CD4-positive, alpha-beta T cell treated with Interleukin-15 for 4 hours (primary cell): Measurements from ENCODE around the gene NEU2.
"Not testable (repeated sequence)": the region's sequence is repeated elsewhere in the genome, so short reads cannot be mapped to it uniquely, and the experiment has no call there.

ENCODE experiments used
- DNase-seq: peaks from one replicate; pipeline ENCODE4 v3.0.0-alpha.2; 2020; ENCODE audit warnings: low spot score

Gene NEU2

GRCh38 chr2:233010569-233011267, 21.8 kb upstream of the NEU2 start:
- DNase-seq: no peak

DNA sequence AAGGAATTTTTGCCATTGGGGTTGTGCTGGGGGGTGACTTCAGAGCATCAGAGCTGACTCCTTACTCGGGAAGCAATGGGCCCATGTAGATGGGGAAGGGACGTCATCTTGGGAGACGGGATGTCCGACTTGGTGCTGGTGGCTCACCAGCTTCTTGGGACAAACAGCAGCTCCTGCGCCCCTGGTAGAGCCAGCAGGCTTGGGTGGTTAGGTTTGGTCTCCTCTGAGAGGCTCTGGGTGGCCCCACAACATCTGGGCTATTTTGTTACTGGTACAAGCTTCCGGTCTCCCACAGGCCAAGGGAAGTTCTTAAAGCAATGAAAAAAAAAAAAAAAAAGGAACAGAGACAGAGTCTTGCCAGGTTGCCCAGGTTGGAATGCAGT, 21.2 kb upstream of the NEU2 start:
- DNase-seq: no peak

DNA sequence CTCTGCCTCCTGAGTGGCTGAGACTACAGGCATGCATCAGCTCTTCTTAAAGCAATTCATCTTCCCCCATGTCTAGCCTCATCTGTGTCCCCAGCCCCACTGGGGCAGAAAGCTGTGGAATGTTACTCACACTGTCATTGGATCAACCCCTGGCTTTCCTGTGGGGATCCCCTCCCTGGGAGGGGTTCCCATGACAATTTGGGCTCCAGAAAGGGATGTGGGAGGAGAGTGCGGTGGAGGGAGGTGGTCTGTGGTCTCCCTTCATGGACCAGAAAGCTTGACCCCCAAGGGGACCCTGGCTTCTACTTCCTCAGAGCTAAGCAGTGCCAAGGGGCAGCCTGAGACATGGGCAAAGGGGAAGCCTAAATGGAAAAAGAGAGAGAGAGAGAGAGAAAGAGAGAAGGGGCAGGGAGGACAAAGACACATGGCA, 20.8 kb upstream of the NEU2 start:
- no peak for DNase-seq

GRCh38 chr2:233012301-233012971, 20.0 kb upstream of the NEU2 start:
- no peak for DNase-seq

- no peak for DNase-seq
These were observed 19.4 kb upstream of the NEU2 start, which contains the start of gene NGEF for GRCh38 chr2:233013027-233013461. Gene NGEF (minus strand): TSS chr2:233013256. CDS start chr2:232974890, 38,366 bp downstream.

- no peak for DNase-seq
These were observed 18.8 kb upstream of the NEU2 start for GRCh38 chr2:233013650-233014049.

- DNase-seq: no peak
These were observed 17.3 kb upstream of the NEU2 start for GRCh38 chr2:233015019-233015645.

- no peak for DNase-seq
These were observed 14.5 kb upstream of the NEU2 start for GRCh38 chr2:233017947-233018346.

GRCh38 chr2:233019610-233020009, 12.9 kb upstream of the NEU2 start:
- DNase-seq: not testable (repeated sequence)

DNA sequence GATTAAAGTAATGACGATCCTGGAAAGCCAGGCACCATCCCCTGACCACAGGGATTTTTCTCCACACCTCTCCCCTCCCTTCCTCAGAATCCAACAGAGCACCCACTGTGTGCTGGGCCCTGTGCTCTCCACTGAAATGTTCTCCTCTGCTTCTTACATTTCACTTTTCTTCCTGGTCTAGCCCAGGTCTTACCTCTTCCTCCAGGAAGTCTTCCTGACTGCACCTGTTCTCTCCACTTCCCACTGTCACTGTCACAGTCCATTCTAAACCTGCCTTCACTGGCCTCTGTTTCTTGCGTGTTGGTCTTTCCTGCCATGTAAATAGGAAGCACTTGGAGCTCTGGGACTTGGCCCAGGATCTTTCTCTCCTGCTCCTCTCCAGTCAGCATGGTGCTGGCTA, 12.0 kb upstream of the NEU2 start:
- DNase-seq: no peak

DNA sequence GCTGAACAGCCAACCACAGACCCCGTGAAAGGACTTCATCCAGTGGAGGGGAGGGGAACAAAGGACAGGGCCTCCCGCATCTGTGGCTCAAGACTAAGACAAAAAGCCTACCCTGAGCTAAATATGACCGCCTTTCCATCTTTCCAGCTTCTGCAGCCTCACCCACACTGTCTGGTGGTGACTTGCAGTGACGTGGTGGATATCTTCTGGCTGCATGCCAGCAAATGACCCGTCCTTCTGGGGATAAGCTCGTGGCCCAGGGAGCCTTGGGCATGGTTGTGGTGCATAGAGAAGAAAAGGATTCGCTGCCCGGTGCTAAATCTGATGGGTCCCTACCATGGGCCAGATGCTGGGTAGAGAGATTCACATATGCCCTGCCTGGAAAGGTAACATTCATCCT, 10.7 kb upstream of the NEU2 start:
- DNase-seq: no peak

GRCh38 chr2:233022561-233022960, 9.9 kb upstream of the NEU2 start:
- DNase-seq: no peak

DNA sequence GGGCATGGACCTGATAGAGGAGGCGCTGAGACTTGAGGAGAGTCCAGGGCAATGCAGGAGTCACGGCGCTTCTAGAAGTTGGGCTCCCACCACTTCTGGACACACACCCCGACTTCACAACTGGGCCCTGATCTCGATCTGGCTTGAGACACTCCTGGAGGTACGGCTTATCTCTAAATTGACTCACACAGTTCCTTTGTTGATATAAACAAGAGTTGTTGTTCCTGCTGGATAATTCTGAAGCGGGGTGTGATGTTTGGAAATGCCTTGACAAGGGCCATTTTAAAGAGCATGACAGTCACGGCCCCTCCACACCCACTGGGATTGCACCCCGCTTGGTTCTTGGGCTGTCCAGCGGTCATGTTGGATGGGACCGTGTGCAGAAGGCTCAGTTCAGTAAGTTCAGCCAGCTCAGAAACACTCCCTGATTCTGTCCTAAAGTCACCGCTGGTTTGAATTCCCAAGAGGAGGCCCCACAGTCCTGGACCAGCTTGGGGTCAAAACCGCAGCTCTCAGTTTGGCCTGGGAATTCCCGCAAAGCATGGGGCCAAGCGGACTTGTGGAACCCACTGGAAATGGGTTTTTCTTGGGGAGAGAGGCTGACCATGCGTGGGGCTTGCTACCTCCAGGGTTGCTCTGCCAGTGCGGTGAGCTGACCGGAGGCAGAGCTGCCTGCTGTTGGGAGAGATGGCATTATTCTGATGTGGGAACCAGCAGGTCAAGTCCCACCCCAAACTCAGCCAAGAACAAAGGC, 9.3 kb upstream of the NEU2 start:
- DNase-seq: no peak

DNA sequence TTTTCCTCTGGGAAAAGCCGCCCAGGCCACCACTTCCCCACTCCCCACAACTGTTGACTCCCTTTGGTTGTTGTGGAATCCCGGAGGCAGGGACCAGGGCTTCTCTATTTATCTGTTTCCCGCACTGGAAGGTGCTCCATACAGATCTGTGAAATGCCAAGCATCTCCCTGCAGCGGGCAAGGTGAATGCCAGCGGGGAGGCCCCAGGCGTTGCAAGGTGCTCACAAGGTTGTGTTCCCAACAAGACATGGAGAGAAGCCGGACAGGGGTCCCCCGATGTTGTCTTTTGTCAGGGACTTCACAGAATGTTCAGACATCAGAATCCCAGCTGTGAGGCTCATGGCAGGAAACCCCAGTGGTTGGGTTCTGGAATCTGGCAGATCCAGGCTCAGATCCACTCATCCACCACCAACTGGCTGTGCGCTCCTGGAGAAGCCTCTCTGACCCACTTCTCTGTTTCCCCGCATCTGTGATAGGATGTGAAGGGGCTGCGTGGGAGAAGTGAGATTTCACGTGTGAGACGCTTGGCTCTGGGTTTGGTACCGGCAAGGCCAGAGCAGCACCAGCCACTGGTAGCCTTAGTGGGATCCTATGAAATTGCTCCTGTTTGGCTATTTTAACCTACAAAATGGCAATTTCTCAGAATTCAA, 8.6 kb upstream of the NEU2 start:
- no peak for DNase-seq

DNA sequence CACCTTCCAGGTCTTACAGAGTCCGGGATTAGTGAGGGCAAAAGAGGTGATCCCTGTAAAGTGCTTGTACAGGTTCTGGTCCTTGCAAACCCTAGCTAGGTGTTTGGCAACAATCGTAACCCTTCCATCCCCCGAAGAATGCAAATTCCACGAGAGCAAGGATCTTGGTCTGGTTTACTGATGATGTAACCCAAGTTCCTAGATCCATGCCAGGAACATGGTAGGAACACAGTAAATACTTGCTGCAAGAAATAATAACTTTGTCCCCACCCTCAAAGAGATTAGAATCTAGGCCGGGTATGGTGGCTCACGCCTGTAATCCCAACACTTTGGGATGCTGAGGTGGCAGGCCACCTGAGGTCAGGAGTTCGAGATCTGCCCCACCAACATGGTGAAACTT, 6.8 kb upstream of the NEU2 start:
- no peak for DNase-seq

GRCh38 chr2:233026198-233026813, 6.2 kb upstream of the NEU2 start:
- no peak for DNase-seq

DNA sequence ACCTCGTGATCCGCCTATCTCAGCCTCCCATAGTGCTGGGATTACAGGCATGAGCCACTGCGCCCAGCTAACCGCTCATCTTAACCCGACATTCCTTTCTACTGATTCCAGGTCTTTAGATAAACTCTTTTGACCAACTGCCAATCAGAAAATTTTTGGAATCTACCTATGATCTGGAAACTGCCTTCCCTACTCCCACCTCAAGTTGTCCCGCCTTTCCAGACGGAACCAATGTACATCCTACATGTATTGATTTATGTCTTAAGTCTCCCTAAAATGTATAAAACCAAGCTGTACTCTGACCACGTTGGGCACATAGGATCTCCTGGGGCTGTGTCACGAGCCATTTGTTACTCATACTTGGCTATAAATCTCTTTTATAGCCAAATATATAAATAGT, 3.2 kb upstream of the NEU2 start:
- no peak for DNase-seq

DNA sequence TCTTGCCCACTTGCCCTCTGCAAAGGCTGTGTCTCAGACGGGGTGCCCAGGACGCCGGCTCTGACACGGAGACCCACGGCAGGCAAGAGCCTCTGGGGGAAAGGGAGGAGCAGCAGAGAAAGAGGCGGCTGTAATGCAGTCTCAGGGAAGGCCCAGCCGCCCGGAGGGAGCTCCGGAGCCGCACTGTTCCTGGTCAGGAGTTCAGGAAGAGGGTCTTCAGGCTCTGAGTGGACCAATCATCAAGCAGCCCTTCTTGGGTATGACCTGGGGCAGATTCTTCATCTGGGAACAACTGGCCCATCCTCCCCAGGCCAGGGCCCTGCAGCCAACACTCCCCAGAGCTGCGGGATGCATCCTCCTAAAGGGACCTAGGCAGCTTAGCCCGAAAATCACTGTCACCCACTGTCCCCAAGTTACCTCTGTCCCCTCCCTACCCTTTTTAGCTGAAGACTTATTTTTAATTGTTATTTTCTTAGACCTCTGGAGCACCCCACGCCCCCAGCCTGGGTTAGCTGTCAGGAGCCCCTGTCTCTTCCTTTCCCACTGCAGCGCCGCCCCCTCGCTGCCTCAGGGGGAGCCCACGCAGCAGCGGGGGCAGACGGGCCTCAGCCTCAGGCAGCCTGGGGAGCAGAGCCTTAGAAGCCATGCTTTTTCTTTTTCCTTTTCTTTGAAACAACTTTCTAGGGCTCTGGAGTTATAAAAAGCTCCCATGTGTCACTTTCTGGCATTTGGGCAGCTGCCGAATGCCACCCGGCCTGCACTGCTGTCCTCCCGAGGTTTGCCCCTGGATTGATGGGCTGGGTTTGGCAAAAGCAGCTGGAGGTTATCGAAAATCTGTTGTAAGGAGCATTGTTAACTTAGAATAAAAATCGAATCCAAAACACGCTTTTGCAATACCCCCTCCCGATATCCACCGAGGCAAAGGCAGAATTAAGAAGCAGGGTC, 644 bp upstream of the NEU2 start:
- no peak for DNase-seq

DNA sequence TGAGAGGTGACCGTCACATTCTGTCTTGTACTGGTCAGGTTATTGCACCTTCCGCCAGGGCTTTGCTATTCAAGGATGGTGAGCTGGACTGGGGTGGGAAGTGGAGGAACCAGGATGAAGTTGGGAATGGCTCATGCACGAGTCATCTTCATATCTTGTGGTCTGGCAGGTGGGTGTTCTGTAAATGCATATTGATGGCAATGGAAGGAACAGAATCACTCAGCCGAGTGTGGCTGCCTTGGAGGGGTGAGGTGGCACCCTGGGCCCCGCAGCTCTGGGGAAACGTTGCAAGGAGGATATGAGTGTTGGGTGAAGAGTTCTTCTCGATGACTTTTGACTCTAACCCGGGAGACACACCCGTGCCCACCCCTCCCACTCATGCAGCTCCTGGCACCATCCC, 1.2 kb downstream of the NEU2 start:
- DNase-seq: no peak

DNA sequence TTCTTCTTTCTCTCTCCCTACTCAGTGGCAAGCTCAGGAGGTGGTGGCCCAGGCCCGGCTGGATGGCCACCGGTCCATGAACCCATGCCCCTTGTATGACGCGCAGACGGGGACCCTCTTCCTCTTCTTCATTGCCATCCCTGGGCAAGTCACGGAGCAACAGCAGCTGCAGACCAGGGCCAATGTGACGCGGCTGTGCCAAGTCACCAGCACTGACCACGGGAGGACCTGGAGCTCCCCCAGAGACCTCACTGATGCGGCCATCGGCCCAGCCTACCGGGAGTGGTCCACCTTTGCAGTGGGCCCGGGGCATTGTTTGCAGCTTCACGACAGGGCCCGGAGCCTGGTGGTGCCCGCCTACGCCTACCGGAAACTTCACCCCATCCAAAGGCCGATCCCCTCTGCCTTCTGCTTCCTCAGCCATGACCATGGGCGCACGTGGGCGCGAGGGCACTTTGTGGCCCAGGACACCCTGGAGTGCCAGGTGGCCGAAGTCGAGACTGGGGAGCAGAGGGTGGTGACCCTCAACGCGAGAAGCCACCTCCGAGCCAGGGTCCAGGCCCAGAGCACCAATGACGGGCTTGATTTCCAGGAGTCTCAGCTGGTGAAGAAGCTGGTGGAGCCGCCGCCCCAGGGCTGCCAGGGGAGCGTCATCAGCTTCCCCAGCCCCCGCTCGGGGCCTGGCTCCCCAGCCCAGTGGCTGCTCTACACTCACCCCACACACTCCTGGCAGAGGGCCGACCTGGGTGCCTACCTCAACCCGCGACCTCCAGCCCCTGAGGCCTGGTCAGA, 1.8 kb downstream of the NEU2 start:
- DNase-seq: no peak
